Measurements from ENCODE around the gene HYI.

DNA sequence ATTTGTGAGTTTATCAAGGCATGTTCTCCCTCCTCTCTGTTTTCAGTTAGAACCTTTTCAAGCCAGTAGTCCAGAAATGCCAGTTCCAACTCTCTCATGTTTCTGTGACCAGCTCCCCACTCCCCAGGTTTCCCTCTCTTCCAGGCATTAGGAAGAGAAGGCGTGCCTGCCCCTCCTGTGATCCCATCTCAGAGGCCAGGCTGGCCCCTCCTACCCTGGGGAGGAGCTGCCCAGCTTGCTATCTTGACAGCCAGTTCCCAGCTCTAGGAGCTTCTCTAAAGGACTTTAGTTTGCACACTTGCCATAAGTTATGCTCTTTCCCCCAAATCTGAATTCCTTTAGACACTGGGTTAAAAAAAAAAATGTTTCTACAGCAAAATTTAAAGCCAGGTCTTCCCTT is 8.9 kb downstream of the HYI start:
- TF ChIP-seq POLR2A (IDR thresholded peaks at IDR 0.05; ENCODE audit: low read length) (no peak), GATA1 (IDR thresholded peaks at IDR 0.05; ENCODE audit: low read depth, low read length) (no peak)
